Liver (tissue), 9 donors: ENCODE data around the gene RNF8. TPM values are rescaled to one million over a fixed set of nuclear protein-coding genes. Genes with fewer than 3 reads are reported as not detected.

Experiments
- DNase-seq: peaks from one replicate; pipeline ENCODE4 v3.0.0-alpha.2; 2017; ENCODE audit warnings: low spot score
- H3K27ac ChIP-seq, 2 donors: one replicate each; pipeline ENCODE4 v1.7.0; 2013; ENCODE audit warnings: inconsistent platforms in 2 of 2, low read length in 2 of 2, control low read depth in 1 of 2, low read depth in 1 of 2, mild to moderate bottlenecking in 1 of 2
- H3K27me3 ChIP-seq, 4 donors: one replicate each; pipeline versions ENCODE4 v1.6.1 to v1.7.0; 2013; ENCODE audit warnings: low read length in 3 of 4, inconsistent platforms in 1 of 4, mild to moderate bottlenecking in 1 of 4, moderate library complexity in 1 of 4; ENCODE audit not compliant: control insufficient read depth in 4 of 4, insufficient read depth in 4 of 4
- H3K36me3 ChIP-seq, 4 donors: one replicate each; pipeline versions ENCODE4 v1.6.1 to v1.7.0; 2013; ENCODE audit warnings: low read length in 3 of 4, mild to moderate bottlenecking in 3 of 4, low read depth in 1 of 4, moderate library complexity in 1 of 4; ENCODE audit not compliant: control insufficient read depth in 4 of 4, insufficient read depth in 3 of 4
- H3K4me1 ChIP-seq, 4 donors: one replicate each; pipeline versions ENCODE4 v1.6.1 to v1.7.0; 2013; ENCODE audit warnings: low read length in 3 of 4, mild to moderate bottlenecking in 3 of 4, moderate library complexity in 1 of 4; ENCODE audit not compliant: control insufficient read depth in 4 of 4, insufficient read depth in 4 of 4
- H3K4me3 ChIP-seq, 3 donors: one replicate each; pipeline versions ENCODE4 v1.6.1 to v1.7.0; 2013; ENCODE audit warnings: low read length in 3 of 3, control low read depth in 1 of 3, low read depth in 1 of 3, mild to moderate bottlenecking in 1 of 3
- H3K9ac ChIP-seq, 2 donors: one replicate each; pipeline ENCODE4 v1.7.0; 2013; ENCODE audit warnings: low read length in 2 of 2, mild to moderate bottlenecking in 2 of 2, moderate library complexity in 2 of 2, control low read depth in 1 of 2, low read depth in 1 of 2
- H3K9me3 ChIP-seq, 4 donors: one replicate each; pipeline versions ENCODE4 v1.6.1 to v1.7.0; 2013; ENCODE audit warnings: low read length in 3 of 4; ENCODE audit not compliant: control insufficient read depth in 4 of 4
- EGR1 ChIP-seq, 2 donors: IDR thresholded peaks; 2 replicates each; pipeline ENCODE4 v1.6.1; 2016 to 2018; ENCODE audit warnings: antibody characterized with exemption in 2 of 2, low read depth in 2 of 2
- FOXA1 ChIP-seq: IDR thresholded peaks from 2 replicates; pipeline ENCODE4 v1.6.1; 2016; ENCODE audit warnings: antibody characterized with exemption
- FOXA2 ChIP-seq: IDR thresholded peaks from 2 replicates; pipeline ENCODE4 v1.6.1; 2016; ENCODE audit warnings: antibody characterized with exemption
- GABPA ChIP-seq, 2 donors: IDR thresholded peaks in 1 of 2; conservative IDR thresholded peaks in 1 of 2; 2 replicates each; pipeline ENCODE4 v1.6.1; 2016; ENCODE audit warnings: antibody characterized with exemption in 2 of 2, mild to moderate bottlenecking in 1 of 2, moderate library complexity in 1 of 2
- HNF4A ChIP-seq, 2 donors: conservative IDR thresholded peaks; 2 replicates each; pipeline ENCODE4 v1.6.1; 2016; ENCODE audit warnings: antibody characterized with exemption in 2 of 2, mild to moderate bottlenecking in 2 of 2
- NR2F2 ChIP-seq: IDR thresholded peaks from 2 replicates; pipeline ENCODE4 v1.6.1; 2016; ENCODE audit warnings: antibody characterized with exemption
- RAD21 ChIP-seq, 2 donors: IDR thresholded peaks; 2 replicates each; pipeline ENCODE4 v1.6.1; 2016; ENCODE audit warnings: antibody characterized with exemption in 2 of 2, mild to moderate bottlenecking in 2 of 2
- RXRA ChIP-seq, 2 donors: IDR thresholded peaks; 2 replicates each; pipeline ENCODE4 v1.6.1; 2017 to 2018; ENCODE audit warnings: antibody characterized with exemption in 2 of 2, mild to moderate bottlenecking in 1 of 2
- SP1 ChIP-seq: IDR thresholded peaks from 2 replicates; pipeline ENCODE4 v1.6.1; 2018; ENCODE audit warnings: antibody characterized with exemption, mild to moderate bottlenecking
- TAF1 ChIP-seq: conservative IDR thresholded peaks from 2 replicates; pipeline ENCODE4 v1.6.1; 2016; ENCODE audit warnings: antibody characterized with exemption, mild to moderate bottlenecking
- YY1 ChIP-seq: IDR thresholded peaks from 2 replicates; pipeline ENCODE4 v1.6.1; 2016; ENCODE audit warnings: antibody characterized with exemption, mild to moderate bottlenecking
- WGBS: extraction: QIAGEN DNeasy Blood & Tissue Kit; methylation state at CpG from one replicate; pipeline ENCODE4 v1.1.7; 2013; 5-methylcytosine and 5-hydroxymethylcytosine counted together
- polyA plus RNA-seq, 2 donors: library from polyadenylated mRNA; stranded (reverse) in 1 of 2; unstranded in 1 of 2; fragments of 200-250 nt in 1 of 2; fragments of >200 nt in 1 of 2; fragmentation: Nextera tagmentation in 1 of 2; extraction: Ambion mirVana in 1 of 2; gene quantifications; one replicate each; pipeline versions ENCODE4 v1.2.1 to v1.2.3, GENCODE V29; 2013 to 2015
- total RNA-seq, 2 donors: library from RNA; depleted of rRNA; stranded (reverse); fragments of >200 nt; gene quantifications; one replicate each; pipeline ENCODE4 v1.2.3, GENCODE V29; 2014
- TF ChIP-seq, protein P1 (sequence below): fragments of 150-350 bp; IDR thresholded peaks from 2 replicates; pipeline ENCODE4 v1.5.1; 2017; ENCODE audit warnings: improper control_type of control experiment, low read depth, low read length; ENCODE audit not compliant: missing input control
- TF ChIP-seq, protein P2 (sequence below): IDR thresholded peaks from 2 replicates; pipeline ENCODE4 v1.6.1; 2016; ENCODE audit warnings: antibody characterized with exemption
- TF ChIP-seq, protein P3 (sequence below): IDR thresholded peaks from 2 replicates; pipeline ENCODE4 v1.6.1; 2016; ENCODE audit warnings: antibody characterized with exemption, mild to moderate bottlenecking
- TF ChIP-seq, protein P4 (sequence below): IDR thresholded peaks from 2 replicates; pipeline ENCODE4 v1.6.1; 2016; ENCODE audit warnings: antibody characterized with exemption
- TF ChIP-seq, protein P5 (sequence below): IDR thresholded peaks from 2 replicates; pipeline ENCODE4 v1.6.1; 2016; ENCODE audit warnings: antibody characterized with exemption
- donor health status: healthy.
- donor health status: healthy.
- donor health status: healthy.
- donor health status: healthy.
- donor health status: healthy.

The RNF8 gene
- total and polyA plus RNA-seq, 4 donors: 6.1 to 9.9 (median 7.5) TPM

DNA sequence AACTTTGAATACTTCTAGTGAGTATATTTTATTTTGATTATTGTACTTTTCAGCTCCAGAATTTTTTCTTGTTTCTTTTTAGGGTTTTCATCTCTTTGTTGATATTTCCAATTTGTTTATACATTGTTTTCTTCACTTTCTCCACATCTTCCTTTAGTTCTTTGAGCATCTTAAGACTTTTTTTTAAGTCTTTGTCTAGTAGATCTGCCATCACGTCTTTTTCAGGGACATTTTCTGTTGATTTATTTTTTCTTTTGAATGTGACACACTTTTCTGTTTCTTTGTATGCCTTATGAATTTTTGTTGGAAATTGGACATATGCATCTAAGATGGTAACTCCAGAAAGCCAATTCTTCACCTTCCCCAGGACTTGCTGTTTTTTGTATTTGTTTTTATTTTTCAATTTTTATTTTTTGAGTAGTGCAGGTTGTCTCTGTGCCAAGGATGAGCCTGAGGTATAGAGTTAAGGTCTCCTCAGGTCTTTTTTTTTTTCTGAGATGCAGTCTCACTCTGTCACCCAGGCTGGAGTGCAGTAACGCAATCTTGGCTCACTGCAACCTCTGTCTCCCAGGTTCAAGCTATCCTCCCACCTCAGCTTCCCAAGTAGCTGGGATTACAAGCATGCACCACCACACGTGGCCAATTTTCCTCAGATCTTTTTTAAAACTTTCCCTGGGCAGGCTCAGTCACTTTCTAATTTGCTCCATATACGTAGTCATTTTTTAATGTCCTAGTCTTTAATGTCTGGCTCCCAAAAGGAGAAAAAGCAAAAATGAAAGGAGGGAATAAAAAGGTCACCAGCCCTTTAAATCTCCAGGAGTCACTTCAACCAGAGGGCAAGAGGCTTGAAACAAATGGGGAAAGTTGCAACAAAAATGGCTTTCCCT lies 72.5 kb downstream of the RNF8 start (continued):
- TF ChIP-seq, protein P1, sequence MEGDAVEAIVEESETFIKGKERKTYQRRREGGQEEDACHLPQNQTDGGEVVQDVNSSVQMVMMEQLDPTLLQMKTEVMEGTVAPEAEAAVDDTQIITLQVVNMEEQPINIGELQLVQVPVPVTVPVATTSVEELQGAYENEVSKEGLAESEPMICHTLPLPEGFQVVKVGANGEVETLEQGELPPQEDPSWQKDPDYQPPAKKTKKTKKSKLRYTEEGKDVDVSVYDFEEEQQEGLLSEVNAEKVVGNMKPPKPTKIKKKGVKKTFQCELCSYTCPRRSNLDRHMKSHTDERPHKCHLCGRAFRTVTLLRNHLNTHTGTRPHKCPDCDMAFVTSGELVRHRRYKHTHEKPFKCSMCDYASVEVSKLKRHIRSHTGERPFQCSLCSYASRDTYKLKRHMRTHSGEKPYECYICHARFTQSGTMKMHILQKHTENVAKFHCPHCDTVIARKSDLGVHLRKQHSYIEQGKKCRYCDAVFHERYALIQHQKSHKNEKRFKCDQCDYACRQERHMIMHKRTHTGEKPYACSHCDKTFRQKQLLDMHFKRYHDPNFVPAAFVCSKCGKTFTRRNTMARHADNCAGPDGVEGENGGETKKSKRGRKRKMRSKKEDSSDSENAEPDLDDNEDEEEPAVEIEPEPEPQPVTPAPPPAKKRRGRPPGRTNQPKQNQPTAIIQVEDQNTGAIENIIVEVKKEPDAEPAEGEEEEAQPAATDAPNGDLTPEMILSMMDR: no peak
- TF ChIP-seq GABPA (IDR thresholded peaks at IDR 0.05 in 1 of 2, conservative IDR thresholded peaks at IDR 0.05 in 1 of 2): no peak

DNA sequence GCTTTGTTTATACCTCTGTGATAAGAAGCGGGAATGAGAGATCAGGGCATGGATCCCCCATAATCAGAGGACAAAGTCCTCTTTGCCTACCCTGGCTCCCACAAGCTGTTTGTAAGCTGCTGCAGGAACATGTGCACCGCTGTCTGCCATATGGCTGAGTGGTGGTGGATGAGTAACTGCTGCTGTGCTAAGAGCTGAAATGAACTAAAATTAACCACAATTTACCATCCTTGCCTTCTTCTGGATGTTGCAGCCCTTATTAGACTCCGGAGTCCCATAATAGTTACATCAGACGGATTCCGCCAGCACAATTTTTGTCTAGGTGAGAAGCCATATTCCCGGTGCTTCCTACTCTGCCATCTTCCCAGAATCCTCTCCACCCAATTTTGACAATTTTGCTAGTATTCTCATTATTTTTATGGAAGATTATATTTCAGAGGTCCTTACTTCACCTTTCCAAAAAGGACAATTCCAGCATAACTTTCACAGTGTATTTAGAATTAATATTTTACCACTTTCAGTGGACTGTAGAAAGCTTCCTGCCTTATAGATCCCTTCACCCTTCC lies 73.2 kb downstream of the RNF8 start:
- Histone ChIP-seq H3K27ac (no peak overlapping the region), H3K9ac (no peak overlapping the region), H3K9me3 (no peaks in the 10 kb centered on the region), H3K36me3 (no peaks in the 10 kb centered on the region), H3K4me3 (no peak overlapping the region), H3K27me3 (no peaks in the 10 kb centered on the region), H3K4me1 (no peaks in the 10 kb centered on the region)
- TF ChIP-seq, protein P2, sequence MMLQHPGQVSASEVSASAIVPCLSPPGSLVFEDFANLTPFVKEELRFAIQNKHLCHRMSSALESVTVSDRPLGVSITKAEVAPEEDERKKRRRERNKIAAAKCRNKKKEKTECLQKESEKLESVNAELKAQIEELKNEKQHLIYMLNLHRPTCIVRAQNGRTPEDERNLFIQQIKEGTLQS: no peak
- TF ChIP-seq FOXA1: no peak
- no peak for DNase-seq
- 87% methylated on average over 6 of the region's 6 CpGs for WGBS

DNA sequence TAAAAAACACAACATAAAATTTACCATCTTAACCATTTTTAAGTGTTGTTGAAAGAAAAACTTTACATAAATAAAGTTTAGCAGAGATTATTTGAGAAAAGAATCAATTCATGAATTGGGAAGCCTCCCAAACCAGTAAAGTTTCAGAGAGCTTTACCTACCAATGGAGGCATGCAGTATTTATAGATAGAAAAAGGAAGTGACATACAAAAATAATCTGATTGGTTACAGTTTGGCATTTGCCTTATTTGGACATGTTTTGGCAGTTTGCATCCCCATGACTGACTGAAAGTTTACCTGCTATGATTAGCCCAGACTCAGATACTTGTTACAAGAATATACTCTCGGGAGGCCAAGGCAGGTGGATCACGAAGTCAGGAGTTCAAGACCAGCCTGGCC lies 75.6 kb downstream of the RNF8 start:
- no peak for TF ChIP-seq GABPA (IDR thresholded peaks at IDR 0.05 in 1 of 2, conservative IDR thresholded peaks at IDR 0.05 in 1 of 2)
- no peak for TF ChIP-seq FOXA1
- no peak for TF ChIP-seq SP1
- TF ChIP-seq, protein P2: no peak
- TF ChIP-seq, protein P3, sequence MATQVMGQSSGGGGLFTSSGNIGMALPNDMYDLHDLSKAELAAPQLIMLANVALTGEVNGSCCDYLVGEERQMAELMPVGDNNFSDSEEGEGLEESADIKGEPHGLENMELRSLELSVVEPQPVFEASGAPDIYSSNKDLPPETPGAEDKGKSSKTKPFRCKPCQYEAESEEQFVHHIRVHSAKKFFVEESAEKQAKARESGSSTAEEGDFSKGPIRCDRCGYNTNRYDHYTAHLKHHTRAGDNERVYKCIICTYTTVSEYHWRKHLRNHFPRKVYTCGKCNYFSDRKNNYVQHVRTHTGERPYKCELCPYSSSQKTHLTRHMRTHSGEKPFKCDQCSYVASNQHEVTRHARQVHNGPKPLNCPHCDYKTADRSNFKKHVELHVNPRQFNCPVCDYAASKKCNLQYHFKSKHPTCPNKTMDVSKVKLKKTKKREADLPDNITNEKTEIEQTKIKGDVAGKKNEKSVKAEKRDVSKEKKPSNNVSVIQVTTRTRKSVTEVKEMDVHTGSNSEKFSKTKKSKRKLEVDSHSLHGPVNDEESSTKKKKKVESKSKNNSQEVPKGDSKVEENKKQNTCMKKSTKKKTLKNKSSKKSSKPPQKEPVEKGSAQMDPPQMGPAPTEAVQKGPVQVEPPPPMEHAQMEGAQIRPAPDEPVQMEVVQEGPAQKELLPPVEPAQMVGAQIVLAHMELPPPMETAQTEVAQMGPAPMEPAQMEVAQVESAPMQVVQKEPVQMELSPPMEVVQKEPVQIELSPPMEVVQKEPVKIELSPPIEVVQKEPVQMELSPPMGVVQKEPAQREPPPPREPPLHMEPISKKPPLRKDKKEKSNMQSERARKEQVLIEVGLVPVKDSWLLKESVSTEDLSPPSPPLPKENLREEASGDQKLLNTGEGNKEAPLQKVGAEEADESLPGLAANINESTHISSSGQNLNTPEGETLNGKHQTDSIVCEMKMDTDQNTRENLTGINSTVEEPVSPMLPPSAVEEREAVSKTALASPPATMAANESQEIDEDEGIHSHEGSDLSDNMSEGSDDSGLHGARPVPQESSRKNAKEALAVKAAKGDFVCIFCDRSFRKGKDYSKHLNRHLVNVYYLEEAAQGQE: no peak
- TF ChIP-seq, protein P4, sequence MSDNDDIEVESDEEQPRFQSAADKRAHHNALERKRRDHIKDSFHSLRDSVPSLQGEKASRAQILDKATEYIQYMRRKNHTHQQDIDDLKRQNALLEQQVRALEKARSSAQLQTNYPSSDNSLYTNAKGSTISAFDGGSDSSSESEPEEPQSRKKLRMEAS: no peak
- TF ChIP-seq, protein P5, sequence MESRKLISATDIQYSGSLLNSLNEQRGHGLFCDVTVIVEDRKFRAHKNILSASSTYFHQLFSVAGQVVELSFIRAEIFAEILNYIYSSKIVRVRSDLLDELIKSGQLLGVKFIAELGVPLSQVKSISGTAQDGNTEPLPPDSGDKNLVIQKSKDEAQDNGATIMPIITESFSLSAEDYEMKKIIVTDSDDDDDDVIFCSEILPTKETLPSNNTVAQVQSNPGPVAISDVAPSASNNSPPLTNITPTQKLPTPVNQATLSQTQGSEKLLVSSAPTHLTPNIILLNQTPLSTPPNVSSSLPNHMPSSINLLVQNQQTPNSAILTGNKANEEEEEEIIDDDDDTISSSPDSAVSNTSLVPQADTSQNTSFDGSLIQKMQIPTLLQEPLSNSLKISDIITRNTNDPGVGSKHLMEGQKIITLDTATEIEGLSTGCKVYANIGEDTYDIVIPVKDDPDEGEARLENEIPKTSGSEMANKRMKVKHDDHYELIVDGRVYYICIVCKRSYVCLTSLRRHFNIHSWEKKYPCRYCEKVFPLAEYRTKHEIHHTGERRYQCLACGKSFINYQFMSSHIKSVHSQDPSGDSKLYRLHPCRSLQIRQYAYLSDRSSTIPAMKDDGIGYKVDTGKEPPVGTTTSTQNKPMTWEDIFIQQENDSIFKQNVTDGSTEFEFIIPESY: no peak
- no peak for TF ChIP-seq EGR1 (IDR thresholded peaks at IDR 0.05; ENCODE audit: low read depth in 2 of 2)
- no peak for TF ChIP-seq TAF1
- no peak for TF ChIP-seq HNF4A (conservative IDR thresholded peaks at IDR 0.05)
- no peak for TF ChIP-seq RXRA (IDR thresholded peaks at IDR 0.05)
- no peak for TF ChIP-seq YY1
- TF ChIP-seq NR2F2: no peak
- no peak for TF ChIP-seq FOXA2
- TF ChIP-seq RAD21 (IDR thresholded peaks at IDR 0.05): no peak
- Histone ChIP-seq H3K4me3 (no peak overlapping the region), H3K9me3 (no peaks in the 10 kb centered on the region), H3K27ac (no peak overlapping the region), H3K9ac (no peak overlapping the region), H3K4me1 (peaks cover 0 to 15% (median 9%) of the 10 kb centered on the region in 4 donors), H3K36me3 (no peaks in the 10 kb centered on the region), H3K27me3 (no peaks in the 10 kb centered on the region)
- DNase-seq: no peak
- 87% methylated on average over 2 of the region's 2 CpGs for whole genome bisulfite sequencing
